ENCODE measurements around the gene TTLL11.
"Not testable (repeated sequence)": the region's sequence is repeated elsewhere in the genome, so short reads cannot be mapped to it uniquely, and the experiment has no call there.

DNA sequence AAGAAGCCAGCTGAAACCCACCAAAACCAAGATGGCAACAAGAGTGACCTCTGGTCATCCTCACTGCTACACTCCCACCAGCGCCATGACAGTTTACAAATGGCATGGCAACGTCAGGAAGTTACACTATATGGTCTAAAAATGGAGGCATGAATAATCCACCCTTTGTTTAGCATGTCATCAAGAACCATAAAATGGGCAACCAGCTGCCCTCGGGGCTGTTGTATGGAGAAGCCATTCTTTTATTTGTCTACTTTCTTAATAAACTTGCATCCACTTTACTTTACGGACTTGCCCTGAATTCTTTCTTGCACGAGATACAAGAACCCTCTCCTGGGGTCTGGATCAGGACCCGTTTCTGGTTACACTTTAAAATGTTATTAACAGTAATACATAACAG is 92.6 kb downstream of the TTLL11 start:
- TF ChIP-seq TEAD4 (IDR thresholded peaks at IDR 0.05; ENCODE audit: borderline replicate concordance, insufficient read depth); POLR2AphosphoS5 (IDR thresholded peaks at IDR 0.05; ENCODE audit: low read depth, low read length): not testable (repeated sequence)
- TF ChIP-seq, protein P1, sequence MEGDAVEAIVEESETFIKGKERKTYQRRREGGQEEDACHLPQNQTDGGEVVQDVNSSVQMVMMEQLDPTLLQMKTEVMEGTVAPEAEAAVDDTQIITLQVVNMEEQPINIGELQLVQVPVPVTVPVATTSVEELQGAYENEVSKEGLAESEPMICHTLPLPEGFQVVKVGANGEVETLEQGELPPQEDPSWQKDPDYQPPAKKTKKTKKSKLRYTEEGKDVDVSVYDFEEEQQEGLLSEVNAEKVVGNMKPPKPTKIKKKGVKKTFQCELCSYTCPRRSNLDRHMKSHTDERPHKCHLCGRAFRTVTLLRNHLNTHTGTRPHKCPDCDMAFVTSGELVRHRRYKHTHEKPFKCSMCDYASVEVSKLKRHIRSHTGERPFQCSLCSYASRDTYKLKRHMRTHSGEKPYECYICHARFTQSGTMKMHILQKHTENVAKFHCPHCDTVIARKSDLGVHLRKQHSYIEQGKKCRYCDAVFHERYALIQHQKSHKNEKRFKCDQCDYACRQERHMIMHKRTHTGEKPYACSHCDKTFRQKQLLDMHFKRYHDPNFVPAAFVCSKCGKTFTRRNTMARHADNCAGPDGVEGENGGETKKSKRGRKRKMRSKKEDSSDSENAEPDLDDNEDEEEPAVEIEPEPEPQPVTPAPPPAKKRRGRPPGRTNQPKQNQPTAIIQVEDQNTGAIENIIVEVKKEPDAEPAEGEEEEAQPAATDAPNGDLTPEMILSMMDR (IDR thresholded peaks at IDR 0.05): not testable (repeated sequence)

All from SK-N-SH (cell line).